Body of pancreas (tissue), 4 donors: ENCODE measurements around the gene INAVA.

Experiments used
- POLR2A ChIP-seq, 3 donors: fragments of 450-650 bp; IDR thresholded peaks; one replicate each; pipeline ENCODE4 v1.6.1; 2016; ENCODE audit warnings: antibody characterized with exemption in 3 of 3, mild to moderate bottlenecking in 2 of 3
- TF ChIP-seq, protein P1 (sequence below), 7 experiments: fragments of 450-650 bp in 4 of 7; fragments of 200-600 bp in 3 of 7; sonication (generic) in 3 of 7; IDR thresholded peaks; one replicate each; pipeline ENCODE4 v1.5.1; 2016 to 2019; ENCODE audit warnings: antibody characterized with exemption in 7 of 7

DNA sequence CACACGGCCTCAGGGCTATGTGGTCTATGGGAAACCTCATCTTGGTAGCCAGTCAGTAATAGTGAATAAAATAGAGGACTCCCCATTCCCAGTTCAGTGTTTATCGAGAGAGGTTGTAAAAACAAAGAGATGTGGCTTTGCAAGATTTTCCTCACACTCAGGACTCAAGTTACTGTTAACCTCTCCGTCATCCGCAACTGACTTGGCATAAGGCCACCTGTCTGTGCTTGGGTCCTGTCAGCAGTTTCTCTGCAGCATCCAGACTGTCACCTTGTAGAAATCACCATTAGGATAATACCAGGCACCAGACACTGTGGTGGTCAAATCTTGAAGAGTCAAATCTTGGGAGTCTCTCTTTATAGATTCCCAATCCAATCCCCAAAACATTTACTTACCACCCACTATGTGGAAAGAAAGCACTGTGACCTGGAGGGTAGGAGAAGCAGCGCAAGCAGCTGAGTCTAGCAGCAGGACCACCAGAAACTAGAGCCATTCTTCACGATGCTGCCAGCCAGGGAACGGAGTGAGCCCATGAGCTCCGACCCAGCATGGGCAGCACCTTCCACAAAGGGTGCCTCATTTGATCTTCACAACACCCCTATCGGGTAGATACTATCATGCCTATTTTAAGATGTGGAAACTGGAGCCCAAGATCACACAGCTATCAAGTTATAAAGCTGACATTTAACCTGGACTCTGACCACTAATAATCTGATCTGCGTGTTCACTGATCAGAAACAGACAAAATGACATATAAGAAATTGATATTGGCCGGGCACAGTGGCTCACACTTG, 27.5 kb upstream of the INAVA start:
- TF ChIP-seq, protein P1, sequence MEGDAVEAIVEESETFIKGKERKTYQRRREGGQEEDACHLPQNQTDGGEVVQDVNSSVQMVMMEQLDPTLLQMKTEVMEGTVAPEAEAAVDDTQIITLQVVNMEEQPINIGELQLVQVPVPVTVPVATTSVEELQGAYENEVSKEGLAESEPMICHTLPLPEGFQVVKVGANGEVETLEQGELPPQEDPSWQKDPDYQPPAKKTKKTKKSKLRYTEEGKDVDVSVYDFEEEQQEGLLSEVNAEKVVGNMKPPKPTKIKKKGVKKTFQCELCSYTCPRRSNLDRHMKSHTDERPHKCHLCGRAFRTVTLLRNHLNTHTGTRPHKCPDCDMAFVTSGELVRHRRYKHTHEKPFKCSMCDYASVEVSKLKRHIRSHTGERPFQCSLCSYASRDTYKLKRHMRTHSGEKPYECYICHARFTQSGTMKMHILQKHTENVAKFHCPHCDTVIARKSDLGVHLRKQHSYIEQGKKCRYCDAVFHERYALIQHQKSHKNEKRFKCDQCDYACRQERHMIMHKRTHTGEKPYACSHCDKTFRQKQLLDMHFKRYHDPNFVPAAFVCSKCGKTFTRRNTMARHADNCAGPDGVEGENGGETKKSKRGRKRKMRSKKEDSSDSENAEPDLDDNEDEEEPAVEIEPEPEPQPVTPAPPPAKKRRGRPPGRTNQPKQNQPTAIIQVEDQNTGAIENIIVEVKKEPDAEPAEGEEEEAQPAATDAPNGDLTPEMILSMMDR (IDR thresholded peaks at IDR 0.05), result no peak
- TF ChIP-seq POLR2A (IDR thresholded peaks at IDR 0.05), result no peak
